ENCODE results near the gene PODXL.

PODXL gene

DNA sequence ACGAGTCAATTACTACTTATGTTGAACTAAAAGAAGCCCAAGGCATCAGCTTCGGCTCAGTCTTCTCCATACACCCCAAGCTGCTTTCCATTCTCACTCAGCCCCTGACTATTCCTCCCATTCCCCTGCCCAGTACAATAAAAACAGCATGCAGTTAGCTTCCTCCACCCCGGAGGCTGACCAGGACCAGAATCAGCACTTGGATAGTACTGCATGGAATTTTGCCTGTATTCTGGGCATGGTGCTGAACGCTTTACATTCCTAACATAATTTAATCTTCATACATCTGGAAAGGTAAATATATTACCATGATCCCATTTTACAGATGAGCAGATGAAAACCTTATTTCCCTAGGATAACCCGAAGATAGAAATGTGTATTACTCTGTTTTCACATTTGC, 7.5 kb upstream of the PODXL start:
- no peak for DNase-seq

GRCh38 chr7:131562941-131563340, 6.5 kb upstream of the PODXL start:
- no peak for DNase-seq

DNA sequence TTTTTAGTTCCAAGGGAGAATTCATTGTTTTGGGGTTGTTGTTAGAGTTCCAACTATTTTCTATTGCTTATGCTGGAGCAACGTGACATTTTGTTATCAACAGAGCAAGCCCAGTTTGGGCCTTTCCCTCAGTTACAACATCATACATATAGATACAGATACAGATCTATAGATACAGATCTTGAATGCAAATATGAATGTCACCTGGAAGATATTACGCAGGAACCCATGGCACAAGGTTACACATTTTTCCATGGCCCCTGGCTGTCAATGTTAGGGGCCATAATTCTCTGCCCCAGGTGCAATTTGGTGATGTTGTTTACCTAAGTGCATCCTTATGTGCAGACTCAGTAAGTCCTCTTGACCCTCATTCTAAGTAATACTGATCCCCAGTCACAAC, 3.6 kb upstream of the PODXL start:
- DNase-seq: no peak

DNA sequence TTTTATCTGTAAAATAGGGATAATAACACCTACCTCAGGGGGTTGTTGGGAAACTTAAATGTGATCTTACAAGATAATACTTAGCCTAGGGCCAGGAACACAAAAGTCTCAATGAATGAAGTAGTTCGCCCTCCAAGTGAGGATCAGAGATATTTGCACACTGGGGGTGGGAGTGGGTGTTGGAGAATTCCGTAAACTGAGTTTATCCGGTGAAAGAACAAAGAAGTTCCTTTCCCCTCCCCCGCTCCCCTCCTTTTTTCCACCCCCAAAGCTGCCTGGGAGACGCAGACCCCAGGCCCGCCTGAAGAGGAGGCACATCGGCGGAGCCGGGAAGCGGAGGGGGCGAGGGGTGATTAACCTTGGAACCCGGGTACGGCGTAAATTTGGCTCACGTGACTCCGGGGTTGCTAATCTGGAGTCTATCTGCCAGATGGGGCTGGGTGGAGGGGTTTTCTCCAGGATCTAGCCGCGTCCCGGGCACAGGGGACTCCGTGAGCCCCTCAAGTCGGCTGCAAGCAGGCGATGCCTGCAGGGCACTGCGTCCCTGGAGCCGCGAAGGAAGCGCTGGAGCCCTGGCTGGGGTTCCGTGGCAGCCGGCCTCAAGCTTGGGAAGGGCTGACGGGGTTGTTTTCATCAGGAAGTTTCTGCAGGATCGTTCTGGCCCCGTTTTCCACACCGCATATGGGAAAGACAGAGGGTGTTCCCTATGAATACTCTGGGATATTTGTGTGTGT, 1.4 kb upstream of the PODXL start:
- no peak for DNase-seq

GRCh38 chr7:131556909-131557651, 652 bp upstream of the PODXL start:
- no peak for DNase-seq

DNA sequence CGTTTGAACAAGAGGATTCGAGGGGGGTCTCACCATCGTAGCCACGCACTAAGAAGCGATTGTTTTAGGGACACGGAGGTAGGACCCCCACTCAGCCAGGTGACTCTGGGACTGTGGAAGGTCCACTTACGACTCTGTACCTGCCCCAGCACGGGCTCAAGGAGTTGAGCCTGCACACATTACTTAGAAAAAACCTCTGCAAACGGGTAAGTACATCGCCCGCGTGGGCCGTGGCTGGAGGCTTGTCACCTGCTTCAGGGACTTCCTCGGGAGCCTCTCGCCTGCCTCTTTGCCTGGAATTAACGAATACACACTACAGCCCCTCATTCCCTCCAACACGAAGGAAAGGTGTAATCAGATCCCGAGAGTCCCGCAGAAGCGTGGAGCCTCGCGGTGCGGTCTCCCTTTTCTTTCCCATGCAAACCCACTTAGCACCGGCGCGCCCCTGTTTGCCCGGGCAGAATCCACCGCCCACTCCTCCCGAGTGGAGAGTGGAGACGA, 826 bp downstream of the PODXL start:
- no peak for DNase-seq

DNA sequence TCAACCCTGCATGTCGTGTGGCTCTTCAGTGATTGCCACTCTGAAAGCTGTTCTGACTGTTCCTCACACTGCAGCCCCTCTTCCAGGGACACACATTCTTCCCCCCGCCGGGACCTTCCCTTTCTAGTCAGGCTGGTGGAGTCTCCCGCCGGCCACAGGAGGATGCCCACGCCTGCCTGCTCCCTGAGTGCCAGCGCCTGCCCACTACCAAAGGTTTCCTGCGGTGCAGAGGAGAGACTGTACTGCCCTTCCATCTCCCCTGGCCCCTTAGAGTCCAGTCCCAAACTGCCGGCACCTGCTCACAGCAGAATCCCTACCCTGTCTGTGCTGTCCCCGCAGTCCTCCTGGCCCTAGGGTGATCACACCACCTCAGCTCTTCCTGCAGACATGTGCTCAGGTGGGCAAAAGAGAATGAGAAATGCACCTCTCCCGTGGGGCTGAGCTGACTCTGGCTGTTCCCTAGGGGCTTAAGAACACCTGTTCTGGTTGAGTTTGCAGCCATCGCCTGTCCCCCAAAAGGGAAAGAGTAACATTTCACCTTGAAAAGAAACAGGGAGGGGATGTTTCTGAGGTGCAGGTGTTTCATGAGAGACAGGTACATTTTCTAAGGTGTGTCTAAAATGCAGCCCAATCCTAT, 1.4 kb downstream of the PODXL start:
- no peak for DNase-seq

DNA sequence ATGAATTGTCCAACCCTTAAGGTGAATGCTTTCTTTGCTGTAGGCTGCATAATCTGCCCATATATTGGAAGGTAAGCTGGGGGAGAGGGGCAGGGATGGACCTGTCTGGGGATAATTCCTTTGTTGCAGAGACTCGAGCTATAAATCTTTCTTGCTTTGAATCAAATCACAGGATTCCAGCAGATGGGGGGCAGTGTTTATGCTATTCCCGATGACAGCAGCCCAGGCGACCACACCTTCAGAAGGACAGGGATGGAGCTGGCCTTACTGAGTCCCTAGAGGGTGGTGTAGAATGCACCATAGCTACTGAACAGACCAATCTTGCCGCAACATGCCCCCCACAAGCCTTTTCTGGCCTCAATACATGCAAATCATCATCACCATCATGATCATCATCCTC, 2.5 kb downstream of the PODXL start:
- no peak for DNase-seq

GRCh38 chr7:131552053-131552452, 4.4 kb downstream of the PODXL start:
- no peak for DNase-seq

DNA sequence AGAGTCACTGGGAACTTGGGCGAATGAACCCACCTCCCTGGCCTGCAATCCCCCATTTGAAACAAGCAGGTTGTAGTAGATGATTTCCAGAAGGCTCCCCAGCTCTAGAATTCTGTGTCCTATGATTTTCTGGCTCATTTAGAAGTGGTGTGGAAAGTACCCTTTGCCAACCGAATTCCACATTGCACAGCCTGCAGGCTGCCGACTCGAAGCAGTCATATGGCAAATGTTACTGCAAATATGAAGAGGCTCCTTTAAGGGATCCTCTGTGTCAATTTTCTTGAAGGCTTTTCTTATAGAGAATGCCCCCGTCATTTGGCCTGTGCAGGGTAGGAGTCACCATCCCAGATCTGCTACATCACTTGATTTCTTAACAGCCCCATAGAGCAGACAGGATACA, 5.6 kb downstream of the PODXL start:
- no peak for DNase-seq

DNA sequence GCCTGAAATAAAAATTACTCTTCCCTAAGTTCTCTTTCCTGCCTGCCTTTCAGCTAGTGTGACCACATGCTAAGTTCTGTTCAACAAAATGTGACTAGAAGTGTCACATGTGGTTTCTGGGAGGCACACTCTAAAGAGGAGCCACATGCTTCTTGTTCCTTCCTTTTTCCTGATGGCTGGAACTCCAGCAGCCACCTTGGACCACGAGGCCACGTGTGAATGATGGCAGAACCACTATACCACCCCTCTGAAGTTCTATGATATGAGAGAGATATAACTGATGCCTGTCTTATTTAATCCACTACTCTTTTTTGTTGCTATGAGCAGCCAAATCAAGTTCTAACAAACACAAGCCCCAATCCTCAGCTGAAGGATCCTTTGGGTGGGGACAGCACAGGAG, 8.1 kb downstream of the PODXL start:
- no peak for DNase-seq

GRCh38 chr7:131547589-131547988, 8.8 kb downstream of the PODXL start:
- no peak for DNase-seq

DNA sequence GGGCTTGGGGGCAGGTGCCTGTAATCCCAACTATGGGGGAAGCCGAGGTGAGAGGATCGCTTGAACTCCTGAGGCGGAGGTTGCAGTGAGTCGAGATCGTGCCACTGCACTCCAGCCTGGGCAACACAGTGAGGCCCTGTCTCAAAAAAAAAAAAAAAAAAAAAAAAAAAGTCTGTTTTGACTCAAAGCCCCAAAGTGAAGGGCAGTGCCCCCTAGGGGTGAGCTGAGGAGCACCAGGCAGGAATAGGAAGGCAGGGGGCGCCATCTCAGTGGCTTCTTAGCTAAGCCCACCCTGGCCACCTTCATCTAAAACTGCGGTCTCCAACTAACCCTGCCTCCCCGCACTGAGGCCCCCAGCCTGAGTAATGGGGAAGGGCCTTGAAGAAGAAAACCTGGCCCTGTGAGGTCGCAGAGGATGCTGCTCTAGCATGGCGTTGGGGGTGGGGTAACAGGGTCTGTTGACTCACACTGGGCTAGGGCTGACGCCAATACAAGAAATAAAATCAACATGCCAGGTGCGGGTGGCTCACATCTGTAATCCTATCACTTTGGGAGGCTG, 9.8 kb downstream of the PODXL start:
- no peak for DNase-seq

DNA sequence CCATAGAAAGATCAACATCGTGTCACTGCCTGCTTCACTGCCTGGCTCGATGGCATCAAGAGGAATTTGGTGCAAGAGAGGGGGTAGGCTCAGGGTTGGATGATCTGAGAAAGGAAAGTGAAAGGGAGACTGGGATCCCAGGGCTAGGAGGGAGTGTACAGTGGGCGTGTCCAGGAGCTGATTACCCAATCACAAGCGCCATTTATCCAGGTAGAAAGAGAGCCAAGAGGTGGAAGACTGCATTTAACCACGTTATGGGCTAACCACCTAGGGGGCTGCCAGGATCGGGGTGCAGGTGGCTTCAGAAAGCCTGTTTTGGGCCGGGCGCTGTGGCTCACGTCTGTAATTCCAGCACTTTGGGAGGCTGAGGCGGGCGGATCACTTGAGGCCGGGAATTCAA, 10.3 kb downstream of the PODXL start:
- DNase-seq: no peak

GRCh38 chr7:131544449-131545301, 11.8 kb downstream of the PODXL start:
- DNase-seq: no peak

DNA sequence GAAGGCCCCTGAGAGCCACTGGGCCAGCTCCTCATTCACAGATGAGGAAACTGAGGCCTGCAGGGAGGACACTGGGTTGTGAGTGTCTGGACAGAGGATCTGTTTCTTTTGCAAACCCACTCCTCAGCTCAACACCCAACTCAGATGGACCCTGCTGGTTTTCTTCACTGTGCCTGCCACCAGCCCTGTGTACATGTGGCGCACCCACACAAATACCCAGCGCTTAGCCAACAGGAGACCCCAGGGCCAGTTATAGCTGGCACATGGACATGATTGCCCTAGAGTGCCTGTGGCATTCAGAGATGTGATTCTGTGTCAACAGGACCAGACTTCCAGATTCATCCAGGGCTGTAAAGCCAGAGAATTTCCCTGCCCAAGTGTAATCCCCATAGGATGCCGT, 12.4 kb downstream of the PODXL start:
- DNase-seq: no peak

DNA sequence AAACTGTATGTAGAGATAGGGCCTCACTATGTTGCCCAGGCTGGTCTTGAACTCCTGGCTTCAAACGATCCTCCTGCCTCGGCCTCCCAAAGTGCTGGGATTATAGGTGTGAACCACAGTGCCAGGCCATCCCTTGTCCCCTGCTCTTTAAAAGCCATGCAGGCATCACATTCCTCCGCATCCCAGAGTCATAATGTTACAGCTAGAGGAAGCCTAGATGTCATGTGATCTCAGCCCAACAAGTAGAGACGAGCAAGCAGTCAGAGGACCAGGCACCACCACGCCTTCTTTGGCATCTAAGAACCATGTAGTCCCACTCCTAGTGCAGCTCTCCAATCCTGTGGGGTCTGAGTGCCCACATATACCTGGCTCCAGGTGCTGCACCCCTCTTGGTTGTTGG, 13.1 kb downstream of the PODXL start:
- DNase-seq: no peak

DNA sequence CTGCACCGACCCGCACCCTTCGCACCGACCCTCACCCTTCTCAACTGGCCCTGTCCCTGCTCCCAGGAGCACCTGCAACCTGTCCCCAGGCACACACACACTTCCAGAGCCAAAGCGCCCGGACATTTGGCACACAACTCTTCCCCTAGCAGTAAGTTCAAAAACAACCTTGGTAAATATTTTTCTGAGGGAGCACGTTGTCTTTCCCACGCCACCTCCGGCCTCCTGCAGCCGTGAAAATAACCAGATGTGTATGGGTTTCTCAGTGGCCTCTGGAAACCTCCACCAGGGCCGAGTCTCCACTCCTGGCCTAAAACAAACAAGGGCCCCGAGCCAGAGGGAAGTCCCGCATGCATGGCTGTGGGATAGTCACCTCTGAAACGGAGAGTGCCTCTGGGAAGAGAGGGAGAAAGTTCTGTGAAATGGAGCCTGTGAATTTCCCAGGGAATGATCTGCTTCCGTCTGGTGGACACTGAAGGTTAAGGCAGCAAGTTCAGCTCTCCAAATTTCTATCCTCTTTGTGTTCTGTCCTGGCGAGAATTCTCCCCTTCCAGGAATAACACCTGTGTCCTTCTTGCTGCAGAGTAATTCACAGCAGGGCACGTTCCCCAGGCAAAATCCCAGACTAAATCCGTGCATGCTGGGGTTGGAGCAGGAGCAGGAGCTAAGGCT, 15.8 kb downstream of the PODXL start:
- DNase-seq: no peak

- no peak for DNase-seq
Measured at GRCh38 chr7:131538813-131539179, 17.6 kb downstream of the PODXL start.

- DNase-seq: no peak
Measured at GRCh38 chr7:131538071-131538812, 18.2 kb downstream of the PODXL start.

DNA sequence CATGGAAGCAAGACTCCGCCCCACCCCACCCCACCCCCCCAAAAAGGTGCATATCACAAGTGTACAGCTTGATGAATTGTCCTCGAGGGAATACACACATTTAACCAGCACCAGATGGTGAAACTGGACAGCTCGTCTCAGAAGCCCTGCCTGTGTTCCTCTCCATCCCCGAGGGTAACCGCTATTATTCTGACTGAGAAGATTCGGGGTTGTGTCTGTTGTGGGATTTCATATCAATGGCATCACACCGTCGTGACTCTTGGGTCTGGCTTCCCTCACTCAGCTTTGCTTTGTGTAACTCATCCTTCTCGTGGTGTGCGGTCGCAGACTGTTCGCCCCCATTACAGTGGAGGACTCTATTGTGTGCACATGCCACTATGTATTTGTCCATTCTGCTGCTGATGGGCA, 18.9 kb downstream of the PODXL start:
- DNase-seq: no peak

Data from NCI-H2107 (cell line).